ENCODE data around the gene CAMK1G. TPM values are rescaled to one million over a fixed set of nuclear protein-coding genes. Genes with fewer than 3 reads are reported as not detected.

Gene CAMK1G
- total RNA-seq, 1 experiment from 2014 or later, result not detected

DNA sequence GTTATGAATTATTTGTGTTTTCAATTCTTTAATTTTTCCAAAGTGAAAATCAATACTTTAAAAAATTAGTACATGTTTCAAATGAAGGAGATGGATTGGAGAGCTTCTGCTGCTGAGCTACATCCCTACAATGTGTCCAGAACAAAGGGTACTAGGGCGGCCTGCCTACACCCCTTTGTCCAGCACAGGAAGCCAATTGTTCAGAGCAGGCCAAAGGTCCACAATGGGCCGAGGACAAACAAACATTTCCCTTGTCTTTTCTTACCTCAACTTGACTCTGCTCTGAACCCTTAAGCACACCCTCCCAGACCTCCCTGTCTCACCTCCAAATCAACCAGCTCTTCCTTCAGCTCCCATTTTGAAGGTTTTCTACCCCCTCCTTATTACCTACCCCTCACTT is 39.4 kb upstream of the CAMK1G start:
- peaks cover 9% of the 10 kb centered on the region for H3K9me3 Mint-ChIP-seq (ENCODE audit: unreplicated experiment)
- ChIA-PET POLR2A (no interaction called here), CTCF (no interaction called here)
- DNase-seq, result no peak
- no peaks in the 10 kb centered on the region for H3K27me3 Mint-ChIP-seq (ENCODE audit: insufficient read depth, unreplicated experiment)
- no peaks in the 10 kb centered on the region for H3K36me3 ChIP-seq (ENCODE audit: control insufficient read depth, insufficient read depth, low read length)
- BruUV-seq (replicated peaks), result no TSS peak
- no peaks in the 10 kb centered on the region; the same call in 1 of the 2 replicates for H3K4me1 ChIP-seq
- no peak overlapping the region for H3K4me3 ChIP-seq (ENCODE audit: low read depth, low read length)
- intact Hi-C loops (cut with micrococcal nuclease; ENCODE audit: unreplicated experiment), result no loop called here
- TF ChIP-seq, protein P1, sequence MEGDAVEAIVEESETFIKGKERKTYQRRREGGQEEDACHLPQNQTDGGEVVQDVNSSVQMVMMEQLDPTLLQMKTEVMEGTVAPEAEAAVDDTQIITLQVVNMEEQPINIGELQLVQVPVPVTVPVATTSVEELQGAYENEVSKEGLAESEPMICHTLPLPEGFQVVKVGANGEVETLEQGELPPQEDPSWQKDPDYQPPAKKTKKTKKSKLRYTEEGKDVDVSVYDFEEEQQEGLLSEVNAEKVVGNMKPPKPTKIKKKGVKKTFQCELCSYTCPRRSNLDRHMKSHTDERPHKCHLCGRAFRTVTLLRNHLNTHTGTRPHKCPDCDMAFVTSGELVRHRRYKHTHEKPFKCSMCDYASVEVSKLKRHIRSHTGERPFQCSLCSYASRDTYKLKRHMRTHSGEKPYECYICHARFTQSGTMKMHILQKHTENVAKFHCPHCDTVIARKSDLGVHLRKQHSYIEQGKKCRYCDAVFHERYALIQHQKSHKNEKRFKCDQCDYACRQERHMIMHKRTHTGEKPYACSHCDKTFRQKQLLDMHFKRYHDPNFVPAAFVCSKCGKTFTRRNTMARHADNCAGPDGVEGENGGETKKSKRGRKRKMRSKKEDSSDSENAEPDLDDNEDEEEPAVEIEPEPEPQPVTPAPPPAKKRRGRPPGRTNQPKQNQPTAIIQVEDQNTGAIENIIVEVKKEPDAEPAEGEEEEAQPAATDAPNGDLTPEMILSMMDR (IDR thresholded peaks at IDR 0.05; ENCODE audit: insufficient read depth in 1 of 2, low read depth in 1 of 2, low read length in 1 of 2, severe bottlenecking in 1 of 2, unreplicated experiment in 1 of 2), result no peak
- H3K27me3 ChIP-seq (replicated peaks; ENCODE audit: control insufficient read depth, insufficient read depth, low read length), result no peaks in the 10 kb centered on the region
- no peak overlapping the region for H3K4me3 Mint-ChIP-seq (ENCODE audit: unreplicated experiment)
- H3K9me3 ChIP-seq, result no peaks in the 10 kb centered on the region
- H3K27ac Mint-ChIP-seq (ENCODE audit: unreplicated experiment), result no peak overlapping the region
- peaks cover 14% of the 10 kb centered on the region for H3K4me1 Mint-ChIP-seq (ENCODE audit: low read depth, unreplicated experiment)
- H3K36me3 Mint-ChIP-seq (ENCODE audit: insufficient read depth, unreplicated experiment), result no peaks in the 10 kb centered on the region

DNA sequence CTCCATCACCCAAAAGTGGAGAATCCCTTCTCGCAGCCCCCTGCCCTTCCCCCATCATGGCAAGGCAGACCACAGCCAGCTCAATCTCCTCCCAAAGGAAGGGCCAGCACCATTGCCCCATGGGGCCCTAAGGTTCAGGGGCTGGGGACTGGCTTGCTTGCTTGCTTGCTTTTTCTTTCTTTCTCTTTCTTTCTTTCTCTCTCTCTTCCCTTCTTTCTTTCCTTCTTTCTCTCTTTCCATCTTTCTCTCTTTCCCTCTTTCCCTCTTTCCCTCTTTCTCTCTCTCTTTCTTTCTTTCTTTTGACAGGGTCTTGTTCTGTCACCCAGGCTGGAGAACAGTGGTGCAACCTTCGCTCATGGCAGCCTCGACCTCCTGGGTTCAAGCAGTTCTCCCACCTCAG is 38.1 kb upstream of the CAMK1G start:
- ChIA-PET POLR2A (no interaction called here), CTCF (no interaction called here)
- intact Hi-C loops (cut with micrococcal nuclease; ENCODE audit: unreplicated experiment), result no loop called here
- Mint-ChIP-seq H3K27ac (ENCODE audit: unreplicated experiment) (no peak overlapping the region), H3K4me1 (ENCODE audit: low read depth, unreplicated experiment) (peaks cover 14% of the 10 kb centered on the region), H3K27me3 (ENCODE audit: insufficient read depth, unreplicated experiment) (no peaks in the 10 kb centered on the region), H3K36me3 (ENCODE audit: insufficient read depth, unreplicated experiment) (no peaks in the 10 kb centered on the region), H3K9me3 (ENCODE audit: unreplicated experiment) (peaks cover 9% of the 10 kb centered on the region), H3K4me3 (ENCODE audit: unreplicated experiment) (no peak overlapping the region)
- Histone ChIP-seq H3K4me3 (ENCODE audit: low read depth, low read length) (no peak overlapping the region), H3K9me3 (no peaks in the 10 kb centered on the region), H3K27me3 (replicated peaks; ENCODE audit: control insufficient read depth, insufficient read depth, low read length) (no peaks in the 10 kb centered on the region), H3K4me1 (peaks cover 10% of the 10 kb centered on the region), H3K36me3 (ENCODE audit: control insufficient read depth, insufficient read depth, low read length) (no peaks in the 10 kb centered on the region)
- no TSS peak for BruUV-seq (replicated peaks)
- no peak for DNase-seq
- TF ChIP-seq, protein P1 (IDR thresholded peaks at IDR 0.05; ENCODE audit: insufficient read depth in 1 of 2, low read depth in 1 of 2, low read length in 1 of 2, severe bottlenecking in 1 of 2, unreplicated experiment in 1 of 2), result no peak

DNA sequence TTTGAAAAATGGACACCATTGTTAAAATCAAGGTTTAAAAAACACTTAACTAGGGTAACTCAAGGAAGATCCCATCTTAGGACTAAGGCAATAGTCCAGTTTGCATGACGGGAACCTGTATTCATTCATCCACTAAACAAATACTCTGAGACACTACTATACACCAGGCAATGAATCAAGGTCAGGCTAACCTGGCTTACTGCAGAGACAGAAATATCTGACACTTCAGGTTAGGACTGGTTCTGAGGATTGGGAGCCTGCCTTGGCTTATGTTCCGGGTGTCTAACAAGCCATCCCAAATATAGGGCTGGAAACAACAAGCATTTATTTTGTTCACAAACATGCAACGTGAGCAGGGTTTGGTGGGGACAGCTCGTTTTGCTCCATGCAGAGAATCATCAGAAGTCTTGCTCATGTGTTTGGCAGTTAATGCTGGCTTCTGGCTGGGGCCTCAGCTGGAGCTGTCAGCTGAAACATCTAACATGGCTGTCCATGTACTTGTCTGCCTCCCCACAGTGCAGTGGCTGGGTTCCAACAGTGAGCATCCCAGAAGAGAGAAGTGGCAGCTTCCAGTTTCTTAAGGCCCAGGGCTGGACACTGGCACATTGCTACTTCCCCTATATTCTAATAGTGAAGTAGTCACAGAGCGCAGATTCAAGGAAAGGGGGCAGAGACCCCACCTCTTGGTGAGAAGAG is 37.0 kb upstream of the CAMK1G start:
- no peak overlapping the region for H3K4me3 ChIP-seq (ENCODE audit: low read depth, low read length)
- intact Hi-C loops (cut with micrococcal nuclease; ENCODE audit: unreplicated experiment), result no loop called here
- no peaks in the 10 kb centered on the region for H3K9me3 ChIP-seq
- peaks cover 9% of the 10 kb centered on the region for H3K9me3 Mint-ChIP-seq (ENCODE audit: unreplicated experiment)
- POLR2A ChIA-PET, result no interaction called here
- H3K36me3 ChIP-seq (ENCODE audit: control insufficient read depth, insufficient read depth, low read length), result no peaks in the 10 kb centered on the region
- H3K36me3 Mint-ChIP-seq (ENCODE audit: insufficient read depth, unreplicated experiment), result no peaks in the 10 kb centered on the region
- no peak for DNase-seq
- no peaks in the 10 kb centered on the region for H3K27me3 Mint-ChIP-seq (ENCODE audit: insufficient read depth, unreplicated experiment)
- no peak overlapping the region for H3K27ac Mint-ChIP-seq (ENCODE audit: unreplicated experiment)
- peaks cover 14% of the 10 kb centered on the region for H3K4me1 Mint-ChIP-seq (ENCODE audit: low read depth, unreplicated experiment)
- CTCF ChIA-PET, result no interaction called here
- no peak overlapping the region for H3K4me3 Mint-ChIP-seq (ENCODE audit: unreplicated experiment)
- H3K27me3 ChIP-seq (replicated peaks; ENCODE audit: control insufficient read depth, insufficient read depth, low read length), result no peaks in the 10 kb centered on the region
- TF ChIP-seq, protein P1 (IDR thresholded peaks at IDR 0.05; ENCODE audit: insufficient read depth in 1 of 2, low read depth in 1 of 2, low read length in 1 of 2, severe bottlenecking in 1 of 2, unreplicated experiment in 1 of 2), result no peak
- BruUV-seq (replicated peaks), result no TSS peak
- peaks cover 10% of the 10 kb centered on the region for H3K4me1 ChIP-seq

Measured in Caco-2 (cell line).